Adrenal gland (tissue), 12 donors: ENCODE data around the gene MOK. TPM values are rescaled to one million over a fixed set of nuclear protein-coding genes. Genes with fewer than 3 reads are reported as not detected.

Source experiments
- DNase-seq, 7 donors: peaks; one replicate each; pipeline ENCODE4 v3.0.0-alpha.2; 2019 to 2020
- H3K27ac ChIP-seq, 5 donors: fragments of 200-600 bp; sonication (generic) in 4 of 5; 1 replicate in 3 of 5; 2 replicates in 2 of 5; pipeline versions ENCODE4 v1.5.1 to v1.8.0; 2016 to 2020; ENCODE audit warnings: mild to moderate bottlenecking in 1 of 5
- H3K27me3 ChIP-seq: fragments of 200-600 bp; 2 replicates; pipeline ENCODE4 v1.8.0; 2021
- H3K36me3 ChIP-seq, 2 donors: fragments of 200-600 bp; replicated peaks in 1 of 2; 1 replicate in 1 of 2; 2 replicates in 1 of 2; pipeline versions ENCODE4 v1.5.1 to v1.8.0; 2018 to 2022
- H3K4me1 ChIP-seq, 2 donors: fragments of 200-600 bp; replicated peaks in 1 of 2; 1 replicate in 1 of 2; 2 replicates in 1 of 2; pipeline versions ENCODE4 v1.5.1 to v1.8.0; 2018 to 2021
- H3K4me3 ChIP-seq, 4 donors: fragments of 200-600 bp; sonication (generic) in 3 of 4; one replicate each; pipeline ENCODE4 v1.5.1; 2016 to 2018
- H3K9me3 ChIP-seq, 3 donors: fragments of 200-600 bp; sonication (generic) in 1 of 3; replicated peaks in 1 of 3; 1 replicate in 2 of 3; 2 replicates in 1 of 3; pipeline versions ENCODE4 v1.5.1 to v1.8.0; 2016 to 2021
- CTCF ChIP-seq, 6 experiments: fragments of 450-650 bp in 4 of 6; fragments of 200-600 bp in 2 of 6; sonication (generic) in 1 of 6; IDR thresholded peaks; 1 replicate in 5 of 6; 2 replicates in 1 of 6; pipeline versions ENCODE4 v1.5.1 to v1.8.0; 2016 to 2021; ENCODE audit warnings: antibody characterized with exemption in 6 of 6, mild to moderate bottlenecking in 2 of 6, moderate library complexity in 1 of 6
- POLR2A ChIP-seq, 2 donors: fragments of 450-650 bp; IDR thresholded peaks; one replicate each; pipeline ENCODE4 v1.6.1; 2017; ENCODE audit warnings: antibody characterized with exemption in 2 of 2, mild to moderate bottlenecking in 2 of 2, moderate library complexity in 1 of 2
- WGBS, 4 donors: extraction: QIAGEN DNeasy Blood & Tissue Kit in 2 of 4; methylation state at CpG; one replicate each; pipeline versions ENCODE4 v1.1.5 to v1.1.7; 2013 to 2017; 5-methylcytosine and 5-hydroxymethylcytosine counted together
- intact Hi-C, 2 donors: fragments of 100-400 bp; cut with DNase I; formaldehyde crosslinking; loops; one replicate each; pipeline versions ENCODE4 v1.14.1 to v1.15.0; 2022 to 2023
- polyA plus RNA-seq, 3 donors: library from polyadenylated mRNA; stranded (reverse); fragments of 200-250 nt in 2 of 3; fragments of 350-450 nt in 1 of 3; fragmentation: Illumina TruSeq in 1 of 3; extraction: RNeasy Lipid Tissue Mini Kit (QIAGEN cat#74804) in 1 of 3; gene quantifications; one replicate each; pipeline ENCODE4 v1.2.3, GENCODE V29; 2013 to 2014
- total RNA-seq, 9 donors: library from RNA; depleted of rRNA in 4 of 9; stranded (reverse); fragments of >200 nt in 4 of 9; fragments of 120-200 nt in 1 of 9; fragmentation: NEBNext Ultra II Directional in 1 of 9; extraction: Animal tissue kit (Norgen Biotek cat#: 25700) in 1 of 9; gene quantifications; one replicate each; pipeline versions ENCODE4 v1.1.0 to v1.2.4, GENCODE V29; 2013 to 2023
- donor health status: healthy with polysubstance abuse.
- donor health status: Bipolar disorder and iron deficiency.
- donor health status: DM: yes; HTN: yes; CAD: no.
- donor health status: DM: no; HTN: no; CAD: no.
- donor health status: DM: no; HTN: no; CAD: no.
- donor health status: DM: yes; HTN: yes; CAD: no.

MOK gene
- total and polyA plus RNA-seq, 12 donors = 10.1 to 54.4 (median 16.4) TPM

DNA sequence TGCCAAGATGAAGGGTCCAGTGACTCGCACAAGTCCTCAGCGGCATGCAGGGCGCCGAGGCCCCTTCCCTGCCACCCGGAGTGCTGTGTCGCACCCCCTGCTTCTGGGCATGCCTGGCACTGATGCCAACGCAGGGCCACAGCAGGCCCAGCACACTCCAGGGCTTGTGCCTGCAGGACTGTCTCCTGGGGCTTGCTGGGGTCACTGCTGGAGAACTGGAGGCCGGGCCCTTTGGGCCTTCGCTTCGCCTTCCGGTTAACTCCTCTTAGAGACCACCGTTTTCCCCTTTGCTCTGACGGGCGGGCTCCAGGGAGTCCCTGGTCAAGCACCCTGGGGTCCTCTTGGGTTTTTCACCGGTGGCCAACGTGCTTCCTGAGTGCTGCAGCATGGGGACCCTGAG, 85.6 kb downstream of the MOK start:
- WGBS, 4 donors = 92 to 95% (median 93%) methylated on average over 15 to 16 of the region's 16 CpGs
- TF ChIP-seq CTCF (IDR thresholded peaks at IDR 0.05) (no peak), POLR2A (IDR thresholded peaks at IDR 0.05) (no peak)
- Histone ChIP-seq H3K9me3 (no peaks in the 10 kb centered on the region), H3K27me3 (no peaks in the 10 kb centered on the region), H3K36me3 (no peaks in the 10 kb centered on the region), H3K27ac (no peak overlapping the region), H3K4me3 (no peak overlapping the region), H3K4me1 (peaks cover 0 to 24% of the 10 kb centered on the region in 2 donors)
- DNase-seq = no peak
- intact Hi-C loops = no loop called here

- intact Hi-C loops = no loop called here
- no peak for DNase-seq
Measured at GRCh38 chr14:102218688-102219087, 86.3 kb downstream of the MOK start.

GRCh38 chr14:102217987-102218421, 87.0 kb downstream of the MOK start:
- Histone ChIP-seq H3K27ac (peak overlapping the region in 1 of 5 donors; percentile 52), H3K36me3 (no peaks in the 10 kb centered on the region), H3K4me1 (peaks cover 0 to 34% of the 10 kb centered on the region in 2 donors), H3K9me3 (no peaks in the 10 kb centered on the region), H3K27me3 (no peaks in the 10 kb centered on the region), H3K4me3 (no peak overlapping the region)
- TF ChIP-seq CTCF (IDR thresholded peaks at IDR 0.05) = no peak
- TF ChIP-seq POLR2A (IDR thresholded peaks at IDR 0.05) = no peak
- DNase-seq = peak in 2 of 7 donors; percentile 31 to 41
- intact Hi-C loops = no loop called here
- 60 to 80% (median 67%) methylated on average over 1 to 14 of the region's 14 CpGs for WGBS, 4 donors

More at GRCh38 chr14:102218688-102219087, 86.3 kb downstream of the MOK start:
- H3K36me3 ChIP-seq = no peaks in the 10 kb centered on the region
- H3K27me3 ChIP-seq = no peaks in the 10 kb centered on the region
- no peak overlapping the region for H3K27ac ChIP-seq
- no peaks in the 10 kb centered on the region for H3K9me3 ChIP-seq
- TF ChIP-seq POLR2A (IDR thresholded peaks at IDR 0.05) (no peak), CTCF (IDR thresholded peaks at IDR 0.05) (no peak)
- no peak overlapping the region for H3K4me3 ChIP-seq
- WGBS, 4 donors = 79 to 88% (median 81%) methylated on average over 12 to 16 of the region's 16 CpGs
- peaks cover 0 to 27% of the 10 kb centered on the region in 2 donors for H3K4me1 ChIP-seq

DNA sequence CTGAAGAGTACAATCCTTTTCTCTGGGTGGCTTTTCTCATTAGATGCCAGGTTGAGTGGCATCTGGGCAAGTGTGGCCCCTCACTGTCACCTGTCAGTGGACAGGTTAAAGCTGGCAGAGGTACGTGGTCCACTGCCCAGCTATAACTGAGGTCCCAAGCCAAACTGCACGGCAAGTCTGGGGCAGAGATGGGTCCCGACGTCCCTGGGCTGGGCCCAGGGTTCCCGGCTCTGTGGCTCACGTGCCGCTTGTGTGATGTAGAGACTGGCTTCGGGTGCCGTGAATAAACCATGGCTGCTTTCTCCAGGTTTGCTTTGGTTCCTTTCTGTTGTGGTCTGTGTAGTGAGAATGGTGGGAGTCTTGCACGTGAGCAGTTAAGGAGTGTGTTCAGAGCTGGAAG, 87.6 kb downstream of the MOK start:
- TF ChIP-seq CTCF (IDR thresholded peaks at IDR 0.05) = no peak
- TF ChIP-seq POLR2A (IDR thresholded peaks at IDR 0.05) = no peak
- Histone ChIP-seq H3K36me3 (no peaks in the 10 kb centered on the region), H3K9me3 (no peaks in the 10 kb centered on the region), H3K4me1 (peaks cover 0 to 39% of the 10 kb centered on the region in 2 donors), H3K27ac (peak overlapping the region in 1 of 5 donors; percentile 52), H3K4me3 (no peak overlapping the region), H3K27me3 (no peaks in the 10 kb centered on the region)
- WGBS, 4 donors = 87 to 98% (median 95%) methylated on average over 6 to 10 of the region's 10 CpGs
- DNase-seq = no peak
- intact Hi-C loops = no loop called here
